HG03378 (cell line): ENCODE results near the gene PRDM4.
"Not testable (repeated sequence)": the region's sequence is repeated elsewhere in the genome, so short reads cannot be mapped to it uniquely, and the experiment has no call there.

ENCODE experiments used
- ATAC-seq: cut with Tn5 transposase; IDR thresholded peaks from one replicate; pipeline ENCODE4 v1.9.1; 2021; ENCODE audit warnings: mild to moderate bottlenecking, moderate library complexity; ENCODE audit not compliant: unreplicated experiment

Gene PRDM4

GRCh38 chr12:107704041-107704440 lies 56.9 kb downstream of the PRDM4 start:
- no peak for ATAC-seq

DNA sequence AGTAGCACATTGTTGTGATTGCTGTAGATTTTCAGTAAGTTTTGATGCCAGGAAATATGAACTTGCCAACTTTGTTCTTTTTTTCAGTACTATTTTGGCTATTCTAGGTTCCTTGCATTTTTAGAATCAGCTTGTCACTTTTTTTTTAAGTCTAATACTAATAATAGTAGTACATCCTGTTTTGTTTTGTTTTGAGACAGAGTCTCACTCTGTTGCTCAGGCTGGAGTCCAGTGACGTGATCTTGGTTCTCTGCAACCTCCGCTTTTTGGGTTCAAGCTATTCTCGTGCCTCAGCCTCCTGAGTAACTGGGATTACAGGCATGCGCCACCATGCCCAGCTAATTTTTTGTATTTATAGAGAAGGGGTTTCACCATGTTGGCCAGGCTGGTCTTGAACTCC lies 58.8 kb downstream of the PRDM4 start:
- ATAC-seq: no peak

DNA sequence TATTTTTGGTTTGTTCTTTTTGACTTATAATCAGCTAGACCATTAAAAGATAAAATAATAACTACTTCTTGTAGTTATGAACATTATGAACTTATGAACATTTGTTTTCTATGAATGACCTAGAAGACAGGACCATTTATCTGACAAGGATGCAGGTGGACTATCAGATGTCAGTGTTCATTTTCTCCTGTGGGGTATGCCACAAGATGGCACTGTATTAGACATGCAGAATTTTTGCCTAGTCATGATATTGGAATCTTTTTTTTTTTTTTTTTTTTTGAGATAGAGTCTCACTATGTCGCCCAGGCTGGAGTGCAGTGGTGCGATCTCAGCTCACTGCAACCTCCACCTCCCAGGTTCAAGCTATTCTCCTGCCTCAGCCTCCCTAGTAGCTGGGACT lies 65.2 kb downstream of the PRDM4 start:
- ATAC-seq: not testable (repeated sequence)

- peak; percentile 74 for ATAC-seq
These were observed 75.3 kb downstream of the PRDM4 start, which contains the start of gene PWP1 for GRCh38 chr12:107685360-107686248. Gene PWP1 (plus strand): TSS chr12:107685799. CDS start chr12:107685900, 101 bp downstream.

- ATAC-seq: no peak
These were observed 76.0 kb downstream of the PRDM4 start for GRCh38 chr12:107684990-107685359.

GRCh38 chr12:107684029-107684795 lies 76.7 kb downstream of the PRDM4 start:
- ATAC-seq: no peak
